Measurements from ENCODE around the gene ZSWIM3. TPM values are rescaled to one million over a fixed set of nuclear protein-coding genes. Genes with fewer than 3 reads are reported as not detected.
"Not testable (repeated sequence)": the region's sequence is repeated elsewhere in the genome, so short reads cannot be mapped to it uniquely, and the experiment has no call there.

The ZSWIM3 gene
- polyA plus RNA-seq (ENCODE audit: insufficient read length) = 5.9 TPM
- long read RNA-seq, donor 1, transcript ZSWIM3-201 (2 exons, 2,773 nt) = major isoform, 5 of 5 reads
- long read RNA-seq, donor 1, partial matches to known transcripts = 0 of 5 reads
- long read RNA-seq, donor 1, other reads (novel, unspliced or antisense) = 0 of 5 reads
- long read RNA-seq, donor 2 = 0 reads
- long read RNA-seq, donor 3, partial matches to known transcripts = 0 of 3 reads
- long read RNA-seq, donor 3, other reads (novel, unspliced or antisense) = 0 of 3 reads
- long read RNA-seq, donor 4 = 0 reads
- long read RNA-seq, donor 5, partial matches to known transcripts = 0 of 4 reads
- long read RNA-seq, donor 5, other reads (novel, unspliced or antisense) = 0 of 4 reads
- long read RNA-seq, donor 6, partial matches to known transcripts = 0 of 2 reads
- long read RNA-seq, donor 6, other reads (novel, unspliced or antisense) = 0 of 2 reads
- long read RNA-seq, donor 7, partial matches to known transcripts = 0 of 1 reads
- long read RNA-seq, donor 7, other reads (novel, unspliced or antisense) = 0 of 1 reads
- long read RNA-seq, donor 8, partial matches to known transcripts = 0 of 1 reads
- long read RNA-seq, donor 8, other reads (novel, unspliced or antisense) = 0 of 1 reads

- DNase-seq = peak; percentile 100
These were observed at the start of gene ZSWIM3, which contains the start of gene ACOT8 for GRCh38 chr20:45857114-45857881. Gene ZSWIM3, plus strand, starts transcription at chr20:45857614. Its CDS starts 212 bp downstream, at chr20:45857826. Gene ACOT8, minus strand, starts transcription at chr20:45857392. Its CDS starts 77 bp downstream, at chr20:45857315.

GRCh38 chr20:45810191-45810970, 47.0 kb upstream of the ZSWIM3 start:
- no peak for DNase-seq

- peak; percentile 100 for DNase-seq
These were observed 45.0 kb upstream of the ZSWIM3 start, which contains the start of gene UBE2C for GRCh38 chr20:45812157-45813005. Gene UBE2C, plus strand, starts transcription at chr20:45812644. Its CDS starts 52 bp downstream, at chr20:45812696.

GRCh38 chr20:45813006-45813340, 44.4 kb upstream of the ZSWIM3 start:
- no peak for DNase-seq

- no peak for DNase-seq
These were observed 43.9 kb upstream of the ZSWIM3 start for GRCh38 chr20:45813489-45813888.

- DNase-seq = no peak
These were observed 43.1 kb upstream of the ZSWIM3 start for GRCh38 chr20:45814314-45814713.

- DNase-seq = no peak
These were observed 40.5 kb upstream of the ZSWIM3 start for GRCh38 chr20:45816951-45817350.

GRCh38 chr20:45817376-45818194, 39.8 kb upstream of the ZSWIM3 start:
- no peak for DNase-seq

GRCh38 chr20:45818239-45818638, 39.2 kb upstream of the ZSWIM3 start:
- no peak for DNase-seq

GRCh38 chr20:45819466-45819865, 37.9 kb upstream of the ZSWIM3 start:
- DNase-seq = no peak

GRCh38 chr20:45821947-45822346, 35.5 kb upstream of the ZSWIM3 start:
- DNase-seq = no peak

- no peak for DNase-seq
These were observed 34.6 kb upstream of the ZSWIM3 start for GRCh38 chr20:45822857-45823256.

GRCh38 chr20:45823949-45824835, 33.2 kb upstream of the ZSWIM3 start:
- no peak for DNase-seq

- no peak for DNase-seq
These were observed 30.9 kb upstream of the ZSWIM3 start for GRCh38 chr20:45826381-45827019.

GRCh38 chr20:45827030-45827652, 30.3 kb upstream of the ZSWIM3 start, which contains the start of gene TNNC2:
Gene TNNC2, minus strand, starts transcription at chr20:45827312. Its CDS starts 64 bp downstream, at chr20:45827248.
- DNase-seq = no peak

- no peak for DNase-seq
These were observed 29.7 kb upstream of the ZSWIM3 start for GRCh38 chr20:45827712-45828111.

GRCh38 chr20:45828589-45828988, 28.8 kb upstream of the ZSWIM3 start:
- DNase-seq = no peak

GRCh38 chr20:45829673-45830106, 27.7 kb upstream of the ZSWIM3 start:
- not testable (repeated sequence) for DNase-seq
